Hepatocyte (in vitro differentiated cells): ENCODE measurements around the gene SPINK1.

Experiments used
- EZH2phosphoT487 ChIP-seq: fragments of 200-600 bp; sonication (generic); IDR thresholded peaks from one replicate; pipeline ENCODE4 v1.6.1; 2018; ENCODE audit warnings: antibody characterized with exemption, mild to moderate bottlenecking, low read depth, moderate library complexity; ENCODE audit not compliant: unreplicated experiment, severe bottlenecking
- TF ChIP-seq, protein P1 (sequence below): fragments of 200-600 bp; sonication (generic); IDR thresholded peaks from 2 replicates; pipeline ENCODE4 v1.5.1; 2016; ENCODE audit warnings: antibody characterized with exemption, mild to moderate bottlenecking; ENCODE audit not compliant: poor library complexity

DNA sequence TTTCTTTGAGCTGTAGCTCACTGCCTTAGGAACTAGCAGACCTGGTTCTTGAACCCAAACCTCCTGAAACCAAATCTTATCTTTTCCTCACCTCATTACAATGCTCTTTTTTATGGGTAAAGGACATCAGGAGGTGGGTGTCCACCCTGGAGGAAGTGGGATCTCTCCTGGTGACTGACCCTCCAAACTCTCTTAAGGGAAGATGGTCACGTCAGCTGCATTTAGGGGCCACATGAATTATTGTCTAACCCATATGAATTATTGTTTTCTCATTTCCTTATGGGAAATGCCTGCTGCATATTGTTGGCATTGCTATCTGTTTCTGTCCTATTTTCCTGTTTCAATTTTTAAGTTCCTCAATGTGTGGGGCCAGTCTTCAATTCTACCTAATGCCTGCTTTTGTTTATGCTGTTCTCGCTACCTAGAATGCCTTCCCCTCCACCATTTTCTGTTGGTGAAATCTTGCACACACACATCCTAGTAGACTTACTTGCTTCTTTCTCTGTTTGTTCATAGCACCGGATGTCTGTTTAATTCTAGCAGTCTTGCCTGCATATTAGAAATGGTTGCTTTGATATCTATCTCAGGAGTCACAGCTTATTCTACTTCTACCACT lies 22.0 kb upstream of the SPINK1 start:
- TF ChIP-seq, protein P1, sequence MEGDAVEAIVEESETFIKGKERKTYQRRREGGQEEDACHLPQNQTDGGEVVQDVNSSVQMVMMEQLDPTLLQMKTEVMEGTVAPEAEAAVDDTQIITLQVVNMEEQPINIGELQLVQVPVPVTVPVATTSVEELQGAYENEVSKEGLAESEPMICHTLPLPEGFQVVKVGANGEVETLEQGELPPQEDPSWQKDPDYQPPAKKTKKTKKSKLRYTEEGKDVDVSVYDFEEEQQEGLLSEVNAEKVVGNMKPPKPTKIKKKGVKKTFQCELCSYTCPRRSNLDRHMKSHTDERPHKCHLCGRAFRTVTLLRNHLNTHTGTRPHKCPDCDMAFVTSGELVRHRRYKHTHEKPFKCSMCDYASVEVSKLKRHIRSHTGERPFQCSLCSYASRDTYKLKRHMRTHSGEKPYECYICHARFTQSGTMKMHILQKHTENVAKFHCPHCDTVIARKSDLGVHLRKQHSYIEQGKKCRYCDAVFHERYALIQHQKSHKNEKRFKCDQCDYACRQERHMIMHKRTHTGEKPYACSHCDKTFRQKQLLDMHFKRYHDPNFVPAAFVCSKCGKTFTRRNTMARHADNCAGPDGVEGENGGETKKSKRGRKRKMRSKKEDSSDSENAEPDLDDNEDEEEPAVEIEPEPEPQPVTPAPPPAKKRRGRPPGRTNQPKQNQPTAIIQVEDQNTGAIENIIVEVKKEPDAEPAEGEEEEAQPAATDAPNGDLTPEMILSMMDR: no peak
- TF ChIP-seq EZH2phosphoT487: no peak
